GM23248 (cell line): ENCODE data around the gene CDH13.

Experiments
- EZH2 ChIP-seq: fragments of 200-600 bp; sonication (generic); IDR thresholded peaks from 2 replicates; pipeline ENCODE4 v1.6.1; 2018; ENCODE audit warnings: antibody characterized with exemption, mild to moderate bottlenecking; ENCODE audit not compliant: insufficient read depth, poor library complexity, severe bottlenecking
- EZH2phosphoT487 ChIP-seq: fragments of 200-600 bp; sonication (generic); IDR thresholded peaks from 2 replicates; pipeline ENCODE4 v1.6.1; 2018; ENCODE audit warnings: antibody characterized with exemption, moderate library complexity, mild to moderate bottlenecking, low read depth; ENCODE audit not compliant: insufficient read depth

DNA sequence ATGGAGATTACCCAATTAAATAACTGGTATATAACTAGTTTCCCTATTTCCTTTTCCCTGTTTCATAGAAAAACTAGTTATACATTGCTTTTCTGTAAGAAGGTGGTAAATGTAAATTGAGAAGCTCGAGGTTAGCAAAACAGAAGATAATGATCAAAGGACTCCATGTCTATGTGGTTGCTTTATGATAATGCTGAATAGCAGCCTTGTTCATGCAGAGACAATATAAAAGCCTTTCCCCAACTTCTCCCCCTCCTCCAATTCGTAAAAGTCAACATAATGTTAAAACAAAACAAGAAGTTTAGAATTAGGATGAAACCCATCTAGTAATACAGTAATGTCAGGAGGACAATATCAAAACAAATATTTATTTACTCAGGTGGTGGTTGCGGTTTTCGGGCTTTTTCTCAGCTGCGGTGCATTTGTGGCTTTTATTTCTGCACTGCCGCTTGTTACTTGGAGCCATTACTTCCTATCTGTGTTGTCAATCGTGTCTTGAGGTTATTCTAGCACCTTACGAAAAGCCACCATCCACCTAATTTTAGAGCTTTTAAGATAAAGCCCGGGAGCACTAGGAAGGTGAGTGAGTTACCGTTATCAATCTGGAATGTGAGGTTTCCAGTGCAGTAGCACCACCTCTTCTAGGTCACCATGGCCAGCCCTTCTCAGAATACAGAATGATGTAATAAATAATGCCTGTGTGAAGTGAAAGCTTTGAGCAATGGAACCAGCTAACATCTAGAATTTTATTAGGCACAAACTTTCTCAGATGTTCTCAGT is 297.5 kb downstream of the CDH13 start:
- no peak for TF ChIP-seq EZH2phosphoT487
- TF ChIP-seq EZH2, result no peak
